IPS-20b (cell line): Measurements from ENCODE around the gene SEPTIN3.
A peak's percentile ranks its signal among the peaks of the same experiment; 100 is the strongest.
"Not testable (repeated sequence)": the region's sequence is repeated elsewhere in the genome, so short reads cannot be mapped to it uniquely, and the experiment has no call there.

Experiments
- H3K27ac ChIP-seq: one replicate; pipeline ENCODE4 v1.5.1; 2013; ENCODE audit warnings: low read length
- H3K27me3 ChIP-seq: 2 replicates; pipeline ENCODE4 v1.6.1; 2013; ENCODE audit warnings: mild to moderate bottlenecking, low read length, inconsistent platforms; ENCODE audit not compliant: insufficient read depth
- H3K36me3 ChIP-seq: 2 replicates; pipeline ENCODE4 v1.6.1; 2013; ENCODE audit warnings: low read depth, mild to moderate bottlenecking, inconsistent platforms, low read length, moderate library complexity; ENCODE audit not compliant: insufficient read depth
- H3K4me1 ChIP-seq: 2 replicates; pipeline ENCODE4 v1.6.1; 2013; ENCODE audit warnings: mild to moderate bottlenecking, control low read depth, inconsistent platforms, low read length, moderate library complexity; ENCODE audit not compliant: insufficient read depth
- H3K4me3 ChIP-seq: 2 replicates; pipeline ENCODE4 v1.5.1; 2013; ENCODE audit warnings: mild to moderate bottlenecking, low read length, inconsistent platforms
- H3K9ac ChIP-seq: 2 replicates; pipeline ENCODE4 v1.6.1; 2013; ENCODE audit warnings: low read depth, mild to moderate bottlenecking, inconsistent platforms, low read length, moderate library complexity
- H3K9me3 ChIP-seq: 2 replicates; pipeline ENCODE4 v1.6.1; 2013; ENCODE audit warnings: mild to moderate bottlenecking, low read depth, low read length, inconsistent platforms; ENCODE audit not compliant: insufficient read depth

The SEPTIN3 gene

GRCh38 chr22:41947424-41948080 lies 21.7 kb upstream of the SEPTIN3 start:
- Histone ChIP-seq H3K4me3 (peak overlapping the region; percentile 90; the same call in 1 of the 2 replicates), H3K27ac (no peak overlapping the region), H3K9me3 (no peaks in the 10 kb centered on the region), H3K27me3 (no peaks in the 10 kb centered on the region), H3K36me3 (peaks cover 26% of the 10 kb centered on the region), H3K4me1 (peaks cover 12% of the 10 kb centered on the region; the same call in 1 of the 2 replicates), H3K9ac (peak overlapping the region; percentile 93; the same call in 1 of the 2 replicates)

GRCh38 chr22:41948142-41948541 lies 21.1 kb upstream of the SEPTIN3 start:
- 0 out of 2 replicates have a peak overlapping the region, but pooled peaks have one; percentile 1 for H3K4me3 ChIP-seq
- H3K9me3 ChIP-seq: no peaks in the 10 kb centered on the region
- H3K27me3 ChIP-seq: no peaks in the 10 kb centered on the region
- no peak overlapping the region for H3K9ac ChIP-seq
- H3K36me3 ChIP-seq: peaks cover 20% of the 10 kb centered on the region
- peaks cover 12% of the 10 kb centered on the region; the same call in 1 of the 2 replicates for H3K4me1 ChIP-seq
- H3K27ac ChIP-seq: no peak overlapping the region

GRCh38 chr22:41948928-41949296 lies 20.3 kb upstream of the SEPTIN3 start:
- H3K9ac ChIP-seq, H3K4me3 ChIP-seq, H3K27ac ChIP-seq, H3K27me3 ChIP-seq, H3K9me3 ChIP-seq: not testable (repeated sequence)
- Histone ChIP-seq H3K36me3 (peaks cover 13% of the 10 kb centered on the region), H3K4me1 (peaks cover 12% of the 10 kb centered on the region; the same call in 1 of the 2 replicates)

- H3K4me3 ChIP-seq: no peak overlapping the region
- no peak overlapping the region for H3K9ac ChIP-seq
- H3K9me3 ChIP-seq: no peaks in the 10 kb centered on the region
- H3K27ac ChIP-seq: no peak overlapping the region
- peaks cover 8% of the 10 kb centered on the region for H3K36me3 ChIP-seq
- H3K4me1 ChIP-seq: peaks cover 12% of the 10 kb centered on the region; the same call in 1 of the 2 replicates
- no peaks in the 10 kb centered on the region for H3K27me3 ChIP-seq
Observed at GRCh38 chr22:41949297-41949965, 19.8 kb upstream of the SEPTIN3 start.

- H3K4me3 ChIP-seq: peak within 1 kb of the TSS; percentile 26
- no peak within 1 kb of the TSS; the same call in 1 of the 2 replicates for H3K9ac ChIP-seq
- H3K27ac ChIP-seq: no peak within 1 kb of the TSS
- H3K9me3 ChIP-seq: no peaks in the 10 kb centered on the region
- no peaks in the 10 kb centered on the region for H3K27me3 ChIP-seq
- peaks cover 12% of the 10 kb centered on the region; the same call in 1 of the 2 replicates for H3K4me1 ChIP-seq
- no peaks in the 10 kb centered on the region for H3K36me3 ChIP-seq
Observed at GRCh38 chr22:41951898-41952474, 17.3 kb upstream of the SEPTIN3 start, which contains the start of gene SMIM45. Gene SMIM45 (plus strand): TSS chr22:41952150.

- H3K36me3 ChIP-seq: no peaks in the 10 kb centered on the region
- H3K27ac ChIP-seq: no peak overlapping the region
- H3K4me3 ChIP-seq: no peak overlapping the region
- no peaks in the 10 kb centered on the region for H3K9me3 ChIP-seq
- H3K4me1 ChIP-seq: peaks cover 12% of the 10 kb centered on the region; the same call in 1 of the 2 replicates
- no peaks in the 10 kb centered on the region for H3K27me3 ChIP-seq
- no peak overlapping the region for H3K9ac ChIP-seq
Observed at GRCh38 chr22:41952713-41953112, 16.5 kb upstream of the SEPTIN3 start.

GRCh38 chr22:41957941-41958556 lies 11.2 kb upstream of the SEPTIN3 start:
- peaks cover 5% of the 10 kb centered on the region; the same call in 1 of the 2 replicates for H3K4me1 ChIP-seq
- H3K27ac ChIP-seq: no peak overlapping the region
- peaks cover 11% of the 10 kb centered on the region for H3K27me3 ChIP-seq
- H3K4me3 ChIP-seq: peak overlapping the region; percentile 50; the same call in 1 of the 2 replicates
- H3K9ac ChIP-seq: no peak overlapping the region; the same call in 1 of the 2 replicates
- no peaks in the 10 kb centered on the region for H3K9me3 ChIP-seq
- no peaks in the 10 kb centered on the region for H3K36me3 ChIP-seq

GRCh38 chr22:41963453-41964111 lies 5.7 kb upstream of the SEPTIN3 start:
- Histone ChIP-seq H3K27me3 (peaks cover 4% of the 10 kb centered on the region; the same call in 1 of the 2 replicates), H3K27ac (no peak overlapping the region)

GRCh38 chr22:41964112-41964491 lies 5.1 kb upstream of the SEPTIN3 start:
- Histone ChIP-seq H3K27me3 (no peaks in the 10 kb centered on the region), H3K9me3 (no peaks in the 10 kb centered on the region), H3K4me1 (peaks cover 4% of the 10 kb centered on the region; the same call in 1 of the 2 replicates), H3K36me3 (no peaks in the 10 kb centered on the region), H3K9ac (no peak overlapping the region), H3K27ac (no peak overlapping the region), H3K4me3 (no peak overlapping the region)

More at GRCh38 chr22:41963453-41964111, 5.7 kb upstream of the SEPTIN3 start:
- Histone ChIP-seq H3K36me3 (no peaks in the 10 kb centered on the region), H3K9me3 (no peaks in the 10 kb centered on the region), H3K9ac (no peak overlapping the region), H3K4me1 (peaks cover 4% of the 10 kb centered on the region; the same call in 1 of the 2 replicates), H3K4me3 (no peak overlapping the region)

- H3K36me3 ChIP-seq: no peaks in the 10 kb centered on the region
- H3K9ac ChIP-seq: no peak overlapping the region
- peaks cover 4% of the 10 kb centered on the region; the same call in 1 of the 2 replicates for H3K4me1 ChIP-seq
- no peak overlapping the region for H3K4me3 ChIP-seq
- no peaks in the 10 kb centered on the region for H3K27me3 ChIP-seq
- no peaks in the 10 kb centered on the region for H3K9me3 ChIP-seq
- no peak overlapping the region for H3K27ac ChIP-seq
Observed at GRCh38 chr22:41966225-41966606, 3.0 kb upstream of the SEPTIN3 start.
